M059J (cell line): ENCODE data around the gene LRRC75A. TPM values are rescaled to one million over a fixed set of nuclear protein-coding genes. Genes with fewer than 3 reads are reported as not detected.
"Not testable (repeated sequence)": the region's sequence is repeated elsewhere in the genome, so short reads cannot be mapped to it uniquely, and the experiment has no call there.

Experiments
- DNase-seq: peaks from one replicate; pipeline ENCODE4 v3.0.0-alpha.2; 2012; ENCODE audit warnings: low read depth
- total RNA-seq: library from RNA; depleted of rRNA; stranded (reverse); fragments of >200 nt; shearing (Covaris generic); gene quantifications from 2 replicates; pipeline ENCODE4 v1.2.3, GENCODE V29; 2014

LRRC75A gene
- total RNA-seq, 1 experiment from 2014 or later = 1.6 TPM

DNA sequence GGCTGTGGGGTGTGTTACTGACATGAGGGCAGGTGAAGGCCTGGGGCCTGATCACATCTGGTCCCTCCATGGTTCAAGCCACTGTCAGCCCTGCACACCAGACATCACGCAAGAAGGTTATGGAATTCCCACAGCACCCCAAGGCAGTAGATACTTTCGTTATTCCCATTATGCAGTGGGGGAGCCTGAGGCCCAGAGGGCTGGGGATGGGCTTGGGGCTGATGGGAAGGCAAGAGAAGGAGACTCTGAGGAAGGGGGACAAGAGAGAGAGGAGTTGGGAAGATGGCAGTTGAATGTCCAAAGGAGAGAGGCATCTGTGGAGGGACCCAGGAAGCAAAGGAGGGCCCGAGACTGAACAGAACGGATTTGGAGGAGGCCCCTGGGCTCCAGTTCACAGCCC is 42.0 kb downstream of the LRRC75A start:
- no peak for DNase-seq

DNA sequence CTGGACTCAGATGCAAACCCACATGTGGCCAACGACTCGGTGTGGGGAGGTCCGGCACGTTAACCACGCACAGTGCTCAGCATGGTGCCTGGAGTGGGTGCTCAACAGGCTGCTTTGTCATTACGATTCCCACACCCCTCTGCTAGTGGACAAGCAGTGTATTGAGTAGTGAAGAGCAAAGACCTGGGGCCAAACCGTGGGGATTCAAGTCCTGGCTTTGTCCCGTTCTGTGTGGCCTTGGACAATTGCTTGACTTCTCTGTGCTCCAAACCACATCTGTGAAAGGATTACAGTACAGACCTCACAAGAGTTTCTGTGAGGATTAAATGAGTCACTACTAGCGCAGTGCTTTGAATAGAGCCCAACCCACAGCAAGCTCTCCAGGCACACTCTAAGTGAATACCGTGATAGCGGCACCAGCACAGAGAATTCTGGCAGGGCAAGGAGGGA is 42.8 kb downstream of the LRRC75A start:
- DNase-seq = peak; percentile 71

DNA sequence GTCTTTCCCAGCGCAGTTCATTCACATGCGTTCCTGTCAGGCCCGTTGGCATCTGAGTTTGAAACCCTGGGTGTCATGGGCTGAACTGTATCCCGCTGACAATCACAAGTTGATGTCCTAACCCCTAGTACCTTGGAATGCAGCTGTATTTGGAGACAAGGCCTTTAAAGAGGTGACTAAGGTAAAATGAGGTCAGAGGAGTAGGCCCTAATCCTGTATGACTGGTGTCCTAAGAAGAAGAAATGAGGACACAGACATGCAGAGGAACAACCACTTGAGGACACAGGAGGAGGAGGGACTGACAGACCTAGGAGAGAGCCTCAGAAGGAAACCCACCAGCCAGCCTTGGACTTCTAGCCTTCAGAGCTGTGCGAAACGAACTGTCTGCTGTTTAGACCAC is 43.5 kb downstream of the LRRC75A start:
- no peak for DNase-seq

DNA sequence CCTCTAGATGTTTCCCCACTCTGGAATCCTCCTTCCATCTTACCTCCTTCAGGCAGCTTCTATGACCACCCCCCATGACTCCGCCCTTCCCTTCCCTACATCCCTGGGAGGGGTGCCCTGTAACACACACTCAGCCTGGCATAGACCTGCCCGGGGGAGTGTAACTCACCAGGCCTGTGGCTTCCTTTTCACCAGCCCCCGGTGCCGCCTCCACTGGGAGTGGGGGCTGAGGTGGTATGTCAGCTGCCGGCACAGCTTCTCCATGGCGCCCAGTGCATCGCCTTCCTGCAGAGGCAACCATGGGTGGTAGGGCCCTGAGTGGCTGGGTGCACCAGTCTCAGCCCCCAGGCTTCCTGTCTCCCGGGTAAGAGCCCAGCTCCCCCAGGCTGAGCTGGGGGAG is 44.3 kb downstream of the LRRC75A start:
- DNase-seq = no peak

DNA sequence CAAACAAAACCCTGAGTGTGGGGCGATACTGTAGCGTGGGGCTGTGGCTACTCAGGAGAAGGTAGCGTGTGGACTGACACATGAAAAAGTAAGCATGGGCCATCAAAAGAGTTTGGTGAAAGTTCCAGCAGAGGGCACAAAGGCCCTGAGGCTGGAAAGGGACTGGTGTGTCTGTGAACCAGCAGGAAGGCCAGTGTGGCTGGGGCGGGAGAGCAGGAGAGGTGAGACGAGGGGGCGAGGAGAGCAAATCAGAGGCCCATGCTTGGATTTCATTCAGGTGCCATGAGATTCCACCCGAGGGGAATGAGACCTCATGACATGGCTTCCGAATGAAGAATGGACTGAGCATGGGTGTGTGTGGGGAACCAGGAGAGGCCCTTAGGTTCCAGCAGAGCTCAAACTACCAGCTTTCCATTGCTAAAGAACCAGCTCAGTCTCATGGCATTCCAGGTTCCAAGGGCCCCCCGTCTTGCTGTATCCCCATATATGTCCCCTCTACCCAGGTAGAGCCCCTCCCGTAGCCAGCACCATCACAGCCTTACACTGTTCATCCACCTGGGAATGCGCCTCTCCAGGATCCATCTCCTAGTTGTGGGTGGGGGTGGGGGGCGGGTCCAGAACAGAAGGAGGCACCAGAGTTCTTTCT is 45.5 kb downstream of the LRRC75A start:
- DNase-seq = no peak

- DNase-seq = no peak
Measured at GRCh38 chr17:16444258-16444886, 47.6 kb downstream of the LRRC75A start.

DNA sequence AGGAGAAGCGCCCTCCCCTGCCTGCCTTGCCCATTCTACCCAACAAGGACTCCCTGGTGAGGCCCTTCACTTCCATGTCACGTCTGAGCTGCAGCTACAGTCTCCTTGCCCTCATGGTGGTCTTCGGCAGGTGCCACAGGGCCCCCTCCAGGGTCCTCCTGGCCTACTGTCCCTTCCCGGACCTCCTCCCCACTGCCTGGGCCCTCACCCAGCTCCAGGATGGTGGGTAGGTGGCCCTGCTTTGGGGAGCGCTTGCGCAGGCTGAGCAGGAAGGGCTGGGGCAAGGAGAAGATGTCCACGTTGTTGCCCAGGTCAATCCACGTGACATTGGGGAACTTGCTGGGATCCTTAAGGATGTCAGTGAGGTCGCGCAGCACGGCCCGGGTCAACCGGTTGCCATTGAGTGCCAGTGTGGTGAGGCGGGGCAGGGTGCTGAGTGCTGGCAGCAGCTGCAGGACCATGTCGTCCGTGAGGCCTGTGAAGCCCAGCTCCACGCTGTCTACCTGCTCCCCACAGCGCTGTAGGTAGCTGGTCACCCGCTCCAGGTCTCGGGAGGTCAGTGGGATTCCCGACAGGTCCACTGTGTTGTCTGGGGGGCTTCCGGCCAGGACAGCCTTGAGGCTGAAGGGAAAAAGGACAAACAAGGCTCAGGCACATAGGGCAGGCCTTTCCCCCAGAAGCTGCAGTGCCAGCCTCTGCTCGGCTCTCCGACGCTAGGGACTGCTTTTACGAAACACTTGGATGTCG is 48.3 kb downstream of the LRRC75A start:
- DNase-seq = no peak

DNA sequence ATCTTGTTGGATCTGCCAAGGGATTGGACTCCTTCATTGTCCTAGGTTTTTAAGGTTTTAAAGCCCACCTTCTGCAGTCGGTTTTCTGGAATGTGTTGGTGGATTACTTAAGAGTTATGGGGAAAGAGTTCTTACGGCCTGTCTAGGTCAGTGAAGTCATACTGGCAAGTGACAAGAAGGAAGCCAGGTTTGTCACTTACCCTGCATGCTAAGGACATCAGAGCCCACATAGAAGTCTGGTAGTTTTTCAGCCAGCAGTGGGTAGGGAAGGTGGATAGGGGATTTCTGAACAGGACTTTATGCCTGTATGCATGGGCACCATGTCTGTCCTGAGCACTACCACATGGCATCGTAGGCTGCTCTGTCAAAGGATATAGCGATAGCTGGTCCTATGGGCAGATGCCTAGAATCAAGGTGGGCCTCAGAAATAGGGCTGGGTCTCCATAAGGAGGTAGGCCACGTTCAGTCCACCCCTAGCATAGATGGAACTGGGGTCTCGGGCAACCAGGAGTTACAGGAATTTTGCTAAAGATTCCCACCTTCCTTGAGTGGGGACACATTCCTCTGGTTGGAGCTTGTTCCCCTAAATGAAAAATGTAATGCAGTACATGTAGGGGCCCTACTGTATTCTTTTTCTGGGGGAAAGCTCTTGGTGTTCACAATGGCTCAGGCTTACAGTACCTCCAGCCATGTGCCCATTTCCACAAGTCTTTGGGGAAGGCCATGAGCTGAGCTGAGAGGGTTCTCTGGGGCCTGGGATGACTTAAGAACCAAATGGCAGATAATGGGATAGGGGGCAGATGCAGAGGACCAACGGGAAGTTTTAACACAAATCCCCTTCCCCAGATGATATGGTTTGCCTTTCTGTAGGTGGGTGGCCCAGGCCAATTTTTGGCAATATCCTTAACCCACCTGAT is 49.1 kb downstream of the LRRC75A start:
- no peak for DNase-seq

GRCh38 chr17:16442141-16442540 is 49.9 kb downstream of the LRRC75A start:
- DNase-seq = no peak

GRCh38 chr17:16440901-16441629 is 50.9 kb downstream of the LRRC75A start:
- no peak for DNase-seq

GRCh38 chr17:16440354-16440753 is 51.6 kb downstream of the LRRC75A start:
- not testable (repeated sequence) for DNase-seq

- DNase-seq = no peak
Measured at GRCh38 chr17:16439811-16440351, 52.1 kb downstream of the LRRC75A start.

GRCh38 chr17:16439303-16439791 is 52.6 kb downstream of the LRRC75A start:
- no peak for DNase-seq

- DNase-seq = peak; percentile 98
Measured at GRCh38 chr17:16438557-16439302, 53.3 kb downstream of the LRRC75A start.

DNA sequence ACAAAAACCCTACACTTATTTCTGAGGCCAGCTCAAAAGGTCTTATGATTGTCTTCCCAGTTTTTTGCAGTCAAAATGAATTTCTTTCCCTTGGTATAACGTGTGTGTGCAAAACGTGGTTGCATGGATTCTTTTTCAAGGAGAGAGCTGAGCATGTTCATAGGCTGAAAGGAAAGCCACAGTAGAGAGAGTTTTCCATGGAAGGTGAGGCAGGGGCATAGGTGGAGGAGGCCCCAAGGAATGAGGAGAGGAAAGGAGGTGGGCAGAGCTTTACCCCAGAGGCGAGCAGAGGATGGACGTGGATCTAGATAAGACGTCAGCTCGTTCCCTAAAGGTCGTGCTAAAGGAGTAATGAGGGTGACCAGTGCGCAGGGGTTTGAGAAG is 53.8 kb downstream of the LRRC75A start:
- DNase-seq = no peak

DNA sequence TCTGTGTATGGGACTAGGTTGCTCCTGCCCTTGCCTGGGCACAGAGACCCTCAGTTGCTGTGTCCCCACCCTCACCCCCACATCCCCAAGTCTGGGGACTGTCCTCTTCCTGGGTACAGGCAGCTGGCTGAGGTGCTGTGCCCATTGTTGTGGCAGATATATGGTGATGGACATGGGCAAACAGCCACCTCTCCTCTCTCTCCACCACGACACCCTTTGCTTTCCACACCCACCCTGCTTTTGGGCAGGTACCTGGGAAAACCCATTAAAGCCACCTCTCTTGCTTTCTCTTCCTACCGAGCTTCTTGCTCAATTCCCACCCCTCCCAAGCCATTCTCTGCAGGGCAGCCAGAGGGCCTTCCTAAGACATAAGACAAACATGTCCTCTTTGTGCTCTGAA is 54.9 kb downstream of the LRRC75A start:
- DNase-seq = no peak

GRCh38 chr17:16435925-16436886 is 55.8 kb downstream of the LRRC75A start:
- no peak for DNase-seq

- no peak for DNase-seq
Measured at GRCh38 chr17:16434662-16435061, 57.3 kb downstream of the LRRC75A start.

- DNase-seq = no peak
Measured at GRCh38 chr17:16433514-16433913, 58.5 kb downstream of the LRRC75A start.
